ENCODE measurements around the gene LRP1-AS.
A peak's percentile ranks its signal among the peaks of the same experiment; 100 is the strongest.

LRP1-AS gene

DNA sequence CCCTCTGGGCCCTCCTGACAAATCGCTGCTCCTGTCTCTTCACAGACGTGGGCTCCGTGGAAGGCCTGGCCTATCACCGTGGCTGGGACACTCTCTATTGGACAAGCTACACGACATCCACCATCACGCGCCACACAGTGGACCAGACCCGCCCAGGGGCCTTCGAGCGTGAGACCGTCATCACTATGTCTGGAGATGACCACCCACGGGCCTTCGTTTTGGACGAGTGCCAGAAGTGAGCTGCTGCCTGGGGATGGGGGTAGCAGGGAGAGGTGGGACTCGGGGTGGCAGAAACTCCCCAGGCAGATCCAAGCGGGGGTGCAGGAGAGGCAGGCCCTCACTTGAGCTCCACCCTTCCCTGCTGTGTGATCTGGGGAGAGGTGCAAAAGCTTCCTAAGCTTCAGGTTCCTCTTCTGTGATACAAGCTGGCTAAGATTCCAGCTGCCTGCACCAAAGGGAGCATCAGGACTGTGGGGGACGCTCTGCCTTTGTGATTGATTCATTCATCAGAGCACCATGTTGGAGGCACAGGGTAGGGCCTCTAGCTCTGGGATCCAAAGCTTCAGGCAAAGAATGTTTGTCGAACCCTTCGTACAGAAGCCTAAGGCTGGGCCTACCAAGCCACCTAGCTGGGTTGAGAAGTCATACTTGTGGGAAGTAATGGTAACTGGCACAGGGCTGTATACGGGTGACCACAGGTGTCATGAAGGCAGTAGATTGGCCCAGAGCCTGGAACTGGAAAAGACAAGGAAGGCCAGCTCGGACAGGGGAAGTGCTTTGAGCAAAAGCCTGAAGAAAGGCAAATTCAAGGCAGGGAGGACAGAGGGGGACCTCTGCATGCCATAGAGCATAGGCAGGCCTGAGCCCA, 40.0 kb upstream of the LRP1-AS start:
- TF ChIP-seq, protein P1, sequence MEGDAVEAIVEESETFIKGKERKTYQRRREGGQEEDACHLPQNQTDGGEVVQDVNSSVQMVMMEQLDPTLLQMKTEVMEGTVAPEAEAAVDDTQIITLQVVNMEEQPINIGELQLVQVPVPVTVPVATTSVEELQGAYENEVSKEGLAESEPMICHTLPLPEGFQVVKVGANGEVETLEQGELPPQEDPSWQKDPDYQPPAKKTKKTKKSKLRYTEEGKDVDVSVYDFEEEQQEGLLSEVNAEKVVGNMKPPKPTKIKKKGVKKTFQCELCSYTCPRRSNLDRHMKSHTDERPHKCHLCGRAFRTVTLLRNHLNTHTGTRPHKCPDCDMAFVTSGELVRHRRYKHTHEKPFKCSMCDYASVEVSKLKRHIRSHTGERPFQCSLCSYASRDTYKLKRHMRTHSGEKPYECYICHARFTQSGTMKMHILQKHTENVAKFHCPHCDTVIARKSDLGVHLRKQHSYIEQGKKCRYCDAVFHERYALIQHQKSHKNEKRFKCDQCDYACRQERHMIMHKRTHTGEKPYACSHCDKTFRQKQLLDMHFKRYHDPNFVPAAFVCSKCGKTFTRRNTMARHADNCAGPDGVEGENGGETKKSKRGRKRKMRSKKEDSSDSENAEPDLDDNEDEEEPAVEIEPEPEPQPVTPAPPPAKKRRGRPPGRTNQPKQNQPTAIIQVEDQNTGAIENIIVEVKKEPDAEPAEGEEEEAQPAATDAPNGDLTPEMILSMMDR (IDR thresholded peaks at IDR 0.05; ENCODE audit: borderline replicate concordance, control extremely low read depth, extremely low read depth, insufficient read depth, missing control alignments): no peak
- DNase-seq (ENCODE audit: low spot score): no peak
- in situ Hi-C loops (cut with MboI; ENCODE audit: low sequenced_read_pairs, unreplicated experiment): no loop called here

DNA sequence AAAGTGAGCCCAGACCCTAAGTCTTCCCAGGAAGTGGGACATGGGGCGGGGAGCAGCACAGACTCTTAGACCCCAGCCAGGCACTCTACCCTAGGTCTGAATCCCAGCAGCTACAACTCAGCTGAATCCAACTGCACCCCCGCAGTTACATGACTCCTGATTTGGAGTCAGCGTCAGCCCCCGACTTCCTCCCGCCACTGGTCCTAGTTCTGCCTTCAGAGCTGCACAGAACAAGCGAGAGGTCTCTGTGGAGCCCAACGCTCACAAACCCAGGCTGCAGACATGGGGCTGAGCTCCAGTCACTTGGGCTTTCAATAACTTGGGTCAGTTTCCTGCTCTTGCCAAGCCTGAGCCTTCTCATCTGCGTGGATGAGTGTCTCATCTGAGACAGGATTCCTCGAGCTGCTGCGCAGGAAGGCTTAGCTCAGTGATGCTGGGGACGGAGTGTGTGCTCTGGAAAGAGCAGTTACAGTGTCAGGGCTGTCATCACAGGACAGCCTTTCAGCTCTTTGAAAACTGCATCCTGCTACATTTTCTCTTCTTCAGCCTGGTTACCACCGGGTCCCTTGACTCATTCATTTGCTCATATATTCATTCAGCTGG, 38.6 kb upstream of the LRP1-AS start:
- in situ Hi-C loops (cut with MboI; ENCODE audit: low sequenced_read_pairs, unreplicated experiment): no loop called here
- TF ChIP-seq, protein P1 (IDR thresholded peaks at IDR 0.05; ENCODE audit: borderline replicate concordance, control extremely low read depth, extremely low read depth, insufficient read depth, missing control alignments): no peak
- no peak for DNase-seq (ENCODE audit: low spot score)

DNA sequence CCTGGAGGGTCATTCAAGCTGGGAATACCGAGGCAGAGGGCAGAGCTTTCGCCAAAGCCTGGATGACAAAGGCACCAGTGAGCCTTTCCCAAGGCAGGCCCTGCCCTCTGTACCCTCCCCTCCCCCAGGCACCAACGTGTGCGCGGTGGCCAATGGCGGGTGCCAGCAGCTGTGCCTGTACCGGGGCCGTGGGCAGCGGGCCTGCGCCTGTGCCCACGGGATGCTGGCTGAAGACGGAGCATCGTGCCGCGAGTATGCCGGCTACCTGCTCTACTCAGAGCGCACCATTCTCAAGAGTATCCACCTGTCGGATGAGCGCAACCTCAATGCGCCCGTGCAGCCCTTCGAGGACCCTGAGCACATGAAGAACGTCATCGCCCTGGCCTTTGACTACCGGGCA, 38.0 kb upstream of the LRP1-AS start:
- in situ Hi-C loops (cut with MboI; ENCODE audit: low sequenced_read_pairs, unreplicated experiment): no loop called here

DNA sequence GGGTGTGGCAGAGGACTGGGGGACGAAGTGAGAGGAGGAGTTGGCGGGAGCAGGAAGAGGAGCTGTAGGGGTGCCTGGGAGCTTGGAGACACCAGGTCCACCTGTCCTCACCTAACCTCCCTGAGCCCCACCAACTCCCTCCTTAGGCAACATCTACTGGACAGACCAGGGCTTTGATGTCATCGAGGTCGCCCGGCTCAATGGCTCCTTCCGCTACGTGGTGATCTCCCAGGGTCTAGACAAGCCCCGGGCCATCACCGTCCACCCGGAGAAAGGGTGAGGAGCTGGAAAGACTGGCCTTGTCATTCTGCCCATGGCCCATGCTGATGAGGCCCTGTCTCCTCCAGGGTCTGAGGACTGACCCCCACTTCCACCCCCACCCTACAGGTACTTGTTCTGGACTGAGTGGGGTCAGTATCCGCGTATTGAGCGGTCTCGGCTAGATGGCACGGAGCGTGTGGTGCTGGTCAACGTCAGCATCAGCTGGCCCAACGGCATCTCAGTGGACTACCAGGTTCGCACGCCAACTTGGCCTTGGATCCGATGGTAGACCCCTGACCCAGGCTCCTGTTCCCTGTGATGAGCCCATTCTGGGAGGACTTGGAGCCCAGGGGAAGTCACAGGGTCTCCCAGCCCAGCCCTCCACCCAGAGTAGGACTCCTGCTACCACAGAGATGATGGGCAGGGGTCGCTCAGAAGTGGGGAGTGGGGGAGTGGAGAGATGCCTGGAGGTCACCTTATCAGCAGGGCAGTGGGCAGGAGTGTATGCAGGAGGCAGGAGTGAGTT, 36.7 kb upstream of the LRP1-AS start:
- in situ Hi-C loops (cut with MboI; ENCODE audit: low sequenced_read_pairs, unreplicated experiment): no loop called here
- no peak for DNase-seq (ENCODE audit: low spot score)
- TF ChIP-seq, protein P1 (IDR thresholded peaks at IDR 0.05; ENCODE audit: borderline replicate concordance, control extremely low read depth, extremely low read depth, insufficient read depth, missing control alignments): no peak

More for the DNA sequence above, 38.0 kb upstream of the LRP1-AS start:
- TF ChIP-seq, protein P1 (IDR thresholded peaks at IDR 0.05; ENCODE audit: borderline replicate concordance, control extremely low read depth, extremely low read depth, insufficient read depth, missing control alignments): no peak
- DNase-seq (ENCODE audit: low spot score): no peak

DNA sequence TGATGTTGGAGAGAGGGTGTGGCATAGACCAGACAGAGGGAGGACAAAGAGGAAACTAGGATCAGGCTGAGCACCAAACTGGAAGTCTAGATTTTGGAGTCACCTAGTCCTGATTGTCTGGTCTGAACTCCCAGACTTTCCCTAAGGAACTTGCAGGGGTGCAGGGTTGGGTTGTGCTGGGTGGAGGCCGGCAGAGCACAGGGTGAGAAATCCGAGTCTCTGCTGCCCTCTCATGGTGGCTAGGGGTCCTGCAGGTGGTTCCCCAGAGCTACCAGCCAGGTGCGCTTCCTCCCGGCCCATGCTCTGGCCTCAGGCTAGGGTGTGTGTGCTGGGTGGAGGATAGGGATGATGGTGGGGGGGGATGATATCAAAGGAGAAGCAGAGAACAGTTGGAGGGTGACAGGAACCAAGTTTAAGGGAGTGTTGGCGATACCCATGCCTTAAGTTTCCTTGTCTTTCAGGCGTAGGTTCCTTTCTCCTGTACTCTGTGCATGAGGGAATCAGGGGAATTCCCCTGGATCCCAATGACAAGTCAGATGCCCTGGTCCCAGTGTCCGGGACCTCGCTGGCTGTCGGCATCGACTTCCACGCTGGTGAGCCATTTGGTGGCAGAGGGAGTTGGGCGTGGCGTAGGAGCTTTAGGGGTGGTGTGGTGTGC, 35.6 kb upstream of the LRP1-AS start:
- TF ChIP-seq, protein P1 (IDR thresholded peaks at IDR 0.05; ENCODE audit: borderline replicate concordance, control extremely low read depth, extremely low read depth, insufficient read depth, missing control alignments): peak; percentile 93
- DNase-seq (ENCODE audit: low spot score): peak; percentile 96
- in situ Hi-C loops (cut with MboI; ENCODE audit: low sequenced_read_pairs, unreplicated experiment): no loop called here

Measured in GM13976 (cell line).